Measurements from ENCODE around the gene PTPRM. TPM values are rescaled to one million over a fixed set of nuclear protein-coding genes. Genes with fewer than 3 reads are reported as not detected.

PTPRM gene
- total RNA-seq (ENCODE audit: low replicate concordance) = 27.0 and 64.2 TPM in 2 replicates

DNA sequence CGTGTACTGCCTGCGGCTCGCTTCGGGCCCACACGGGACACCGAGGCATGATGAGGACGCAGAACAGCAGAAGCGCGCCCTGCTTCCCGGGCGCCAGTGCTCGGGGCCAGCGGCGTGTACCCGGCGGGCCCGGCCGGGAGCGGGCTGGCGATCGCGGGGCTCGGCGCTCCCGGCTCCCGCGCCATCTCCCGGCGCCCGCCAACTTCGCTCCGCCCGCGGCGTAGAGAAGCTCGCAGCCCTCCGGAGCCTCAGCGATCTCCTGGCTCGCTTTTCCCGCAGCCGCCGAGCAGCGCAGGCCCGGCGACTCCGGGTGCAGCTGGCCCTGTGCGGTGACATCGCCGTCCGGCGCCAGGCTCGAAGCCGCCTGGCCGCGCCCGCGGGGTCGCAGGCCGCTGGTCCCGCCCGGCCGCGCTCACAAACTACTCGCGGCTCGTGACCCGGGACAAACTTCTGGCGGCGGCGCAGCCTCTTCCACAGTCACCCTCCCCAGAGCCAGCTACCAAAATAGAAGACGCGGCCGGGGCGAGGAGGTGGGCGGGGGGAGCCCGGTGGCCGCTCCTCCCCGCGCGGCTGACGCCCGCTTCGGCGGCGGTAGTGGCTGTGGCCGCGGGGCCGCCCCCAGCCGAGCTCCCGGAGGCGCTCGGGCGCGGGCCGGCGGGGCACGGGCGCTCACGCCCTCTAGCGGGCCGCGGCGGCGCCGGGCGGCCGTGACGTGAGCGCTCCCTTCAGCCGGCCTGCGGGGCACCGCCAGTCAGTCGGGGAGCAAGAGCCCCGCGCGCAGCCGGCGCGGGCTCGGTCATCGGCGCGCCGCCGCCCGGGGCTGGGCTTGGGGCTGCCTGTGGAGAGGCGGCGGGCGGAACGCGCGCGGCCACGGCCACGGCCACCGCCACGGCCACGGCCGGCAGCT lies at the start of gene PTPRM:
Gene PTPRM, plus strand, starts transcription at position 750 of the 907 bp plus-strand sequence. CDS start 503 bp downstream, outside the sequence.

